Endothelial cell (in vitro differentiated cells): ENCODE results near the gene KRT4. TPM values are rescaled to one million over a fixed set of nuclear protein-coding genes. Genes with fewer than 3 reads are reported as not detected.

ENCODE experiments used
- DNase-seq: peaks from one replicate; pipeline ENCODE4 v3.0.0; 2021; ENCODE audit warnings: low spot score
- H3K27ac Mint-ChIP-seq: one replicate; pipeline ENCODE4 v1.8.0; 2021; ENCODE audit warnings: mixed read lengths, inconsistent platforms; ENCODE audit not compliant: unreplicated experiment
- H3K27me3 Mint-ChIP-seq: one replicate; pipeline ENCODE4 v1.8.0; 2021; ENCODE audit warnings: mild to moderate bottlenecking, moderate library complexity, mixed read lengths, inconsistent platforms; ENCODE audit not compliant: unreplicated experiment
- H3K36me3 Mint-ChIP-seq: one replicate; pipeline ENCODE4 v1.8.0; 2021; ENCODE audit warnings: mild to moderate bottlenecking, low read depth, mixed read lengths, inconsistent platforms; ENCODE audit not compliant: unreplicated experiment
- H3K4me1 Mint-ChIP-seq: one replicate; pipeline ENCODE4 v1.8.0; 2021; ENCODE audit warnings: mild to moderate bottlenecking, mixed read lengths, inconsistent platforms; ENCODE audit not compliant: unreplicated experiment
- H3K4me3 Mint-ChIP-seq: one replicate; pipeline ENCODE4 v1.8.0; 2021; ENCODE audit warnings: mild to moderate bottlenecking, mixed read lengths, inconsistent platforms; ENCODE audit not compliant: unreplicated experiment
- H3K9me3 Mint-ChIP-seq: one replicate; pipeline ENCODE4 v1.8.0; 2021; ENCODE audit warnings: mixed read lengths, inconsistent platforms; ENCODE audit not compliant: unreplicated experiment
- total RNA-seq: library from RNA; stranded (reverse); fragmentation: NEBNext Ultra II Directional; extraction: Animal tissue kit (Norgen Biotek cat#: 25700); gene quantifications from one replicate; pipeline ENCODE4 v1.2.1, GENCODE V29; 2021; ENCODE audit not compliant: unreplicated experiment
- TF ChIP-seq, protein P1 (sequence below): fragments of 200-600 bp; sonication (generic); IDR thresholded peaks from one replicate; pipeline ENCODE4 v1.5.0; 2021; ENCODE audit warnings: antibody characterized with exemption; ENCODE audit not compliant: unreplicated experiment

KRT4 gene
- total RNA-seq, 1 donor from 2014 or later = not detected

DNA sequence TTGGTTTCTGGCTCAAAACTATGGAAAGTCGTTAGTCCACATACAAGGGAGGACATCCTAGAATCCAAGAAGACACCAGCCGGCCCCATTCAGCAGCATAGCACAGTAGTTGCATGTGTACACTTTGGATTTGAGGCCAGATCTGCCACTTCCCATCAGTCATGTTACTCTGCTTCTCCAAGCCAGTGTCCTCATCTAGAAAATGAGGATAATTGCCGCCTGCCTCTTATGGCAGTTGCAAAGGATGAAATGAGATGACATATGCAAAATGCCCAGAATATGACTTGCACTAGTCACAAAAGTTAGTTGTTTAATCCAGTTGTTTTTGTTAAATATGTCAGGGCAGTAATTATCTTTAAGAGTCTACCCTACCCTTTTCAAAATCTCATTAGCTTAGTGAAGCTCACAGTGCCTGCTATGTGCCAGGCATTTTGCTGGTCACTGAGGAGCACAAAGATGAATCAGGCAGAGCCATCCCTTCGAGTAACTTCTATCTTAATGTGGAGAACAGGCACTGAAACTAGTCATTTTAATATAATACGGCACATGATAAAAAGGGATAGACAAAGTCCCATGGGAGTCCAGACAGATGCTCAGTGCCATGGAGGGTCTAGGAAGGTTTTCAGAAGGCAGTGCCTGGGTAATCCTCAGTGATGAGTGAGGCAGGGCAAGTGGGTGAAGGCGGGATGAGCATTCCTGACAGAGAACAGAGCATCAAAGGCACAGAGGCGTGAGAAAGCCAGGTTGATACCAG is 30.2 kb downstream of the KRT4 start:
- no peak for DNase-seq
- Mint-ChIP-seq H3K9me3 (no peaks in the 10 kb centered on the region), H3K4me1 (no peaks in the 10 kb centered on the region), H3K36me3 (no peaks in the 10 kb centered on the region), H3K27me3 (peaks cover 5% of the 10 kb centered on the region), H3K27ac (no peak overlapping the region), H3K4me3 (no peak overlapping the region)
- TF ChIP-seq, protein P1, sequence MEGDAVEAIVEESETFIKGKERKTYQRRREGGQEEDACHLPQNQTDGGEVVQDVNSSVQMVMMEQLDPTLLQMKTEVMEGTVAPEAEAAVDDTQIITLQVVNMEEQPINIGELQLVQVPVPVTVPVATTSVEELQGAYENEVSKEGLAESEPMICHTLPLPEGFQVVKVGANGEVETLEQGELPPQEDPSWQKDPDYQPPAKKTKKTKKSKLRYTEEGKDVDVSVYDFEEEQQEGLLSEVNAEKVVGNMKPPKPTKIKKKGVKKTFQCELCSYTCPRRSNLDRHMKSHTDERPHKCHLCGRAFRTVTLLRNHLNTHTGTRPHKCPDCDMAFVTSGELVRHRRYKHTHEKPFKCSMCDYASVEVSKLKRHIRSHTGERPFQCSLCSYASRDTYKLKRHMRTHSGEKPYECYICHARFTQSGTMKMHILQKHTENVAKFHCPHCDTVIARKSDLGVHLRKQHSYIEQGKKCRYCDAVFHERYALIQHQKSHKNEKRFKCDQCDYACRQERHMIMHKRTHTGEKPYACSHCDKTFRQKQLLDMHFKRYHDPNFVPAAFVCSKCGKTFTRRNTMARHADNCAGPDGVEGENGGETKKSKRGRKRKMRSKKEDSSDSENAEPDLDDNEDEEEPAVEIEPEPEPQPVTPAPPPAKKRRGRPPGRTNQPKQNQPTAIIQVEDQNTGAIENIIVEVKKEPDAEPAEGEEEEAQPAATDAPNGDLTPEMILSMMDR = no peak

DNA sequence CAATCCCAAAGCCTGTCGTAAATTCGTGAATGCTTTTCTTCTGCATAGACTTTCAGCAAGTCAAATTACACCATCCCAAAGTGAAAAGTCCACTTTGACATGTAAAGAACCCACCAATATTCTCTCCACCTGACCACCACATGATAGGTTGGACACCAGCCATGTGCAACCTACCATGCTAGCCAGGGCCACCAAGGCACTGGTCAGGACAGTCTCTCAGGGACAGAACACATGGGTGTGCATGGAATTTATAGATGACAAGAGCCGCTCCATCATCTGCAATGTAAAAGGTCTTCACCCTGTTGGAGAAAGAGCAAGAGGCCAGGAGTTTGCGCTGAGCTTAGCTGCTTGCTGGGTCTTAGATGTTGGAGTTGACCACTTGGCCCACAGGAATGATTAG is 31.4 kb downstream of the KRT4 start:
- no peak for DNase-seq
- H3K4me3 Mint-ChIP-seq = no peak overlapping the region
- H3K9me3 Mint-ChIP-seq = no peaks in the 10 kb centered on the region
- TF ChIP-seq, protein P1 = no peak
- no peaks in the 10 kb centered on the region for H3K4me1 Mint-ChIP-seq
- H3K36me3 Mint-ChIP-seq = no peaks in the 10 kb centered on the region
- H3K27me3 Mint-ChIP-seq = peaks cover 5% of the 10 kb centered on the region
- no peak overlapping the region for H3K27ac Mint-ChIP-seq

DNA sequence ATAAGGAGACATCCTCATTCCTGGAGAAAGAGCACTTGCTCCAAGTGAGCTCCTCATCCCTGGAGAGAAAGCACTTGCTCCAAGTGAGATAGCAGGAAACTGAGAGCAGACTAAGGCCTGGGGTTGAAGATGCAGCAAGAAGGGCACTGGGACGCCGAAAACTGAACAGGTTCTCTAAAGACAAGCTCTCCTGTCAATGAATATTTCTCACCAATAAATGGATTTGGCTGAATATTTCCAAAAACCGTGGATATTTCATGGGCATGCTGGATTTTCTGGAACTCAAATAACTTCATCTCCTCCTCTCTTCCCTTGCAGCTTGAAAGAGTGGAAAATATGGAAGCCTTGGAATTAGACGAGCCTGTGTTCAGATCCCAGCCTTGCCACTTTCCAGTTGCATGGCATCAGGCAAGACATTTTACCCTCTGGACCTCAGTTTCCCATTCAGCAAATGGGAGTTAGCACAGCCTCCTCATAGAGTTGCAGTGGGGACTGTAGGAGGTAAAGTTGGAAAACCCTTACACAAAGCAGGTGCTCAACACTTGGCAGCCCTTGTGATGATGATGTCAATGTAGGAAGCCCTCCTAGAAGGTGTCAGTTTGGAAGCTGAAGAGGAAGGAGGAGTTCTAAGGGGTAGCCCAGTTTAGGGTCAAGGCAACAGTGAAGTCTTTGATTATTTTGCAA is 32.4 kb downstream of the KRT4 start:
- H3K4me3 Mint-ChIP-seq = no peak overlapping the region

DNA sequence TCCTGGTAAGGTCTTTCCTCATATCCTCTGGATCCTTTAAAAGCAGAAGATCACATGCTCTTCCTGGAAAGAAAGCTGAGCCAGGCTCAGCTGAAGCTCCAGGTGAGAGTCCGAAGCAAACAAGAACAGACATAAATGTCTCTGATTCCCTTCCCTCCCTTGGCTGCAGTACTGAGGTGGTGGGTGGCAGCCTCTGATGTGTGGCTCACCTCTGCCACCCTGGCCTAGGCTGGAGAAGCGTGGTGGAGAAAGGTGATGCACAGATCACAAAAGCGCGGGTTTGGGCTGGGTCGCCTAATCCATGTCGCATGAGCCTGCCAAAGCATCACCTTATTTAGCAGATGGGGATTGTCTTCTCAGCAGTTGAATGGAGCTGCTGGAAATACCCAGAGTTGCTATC is 34.0 kb downstream of the KRT4 start:
- Mint-ChIP-seq H3K4me3 (no peak overlapping the region), H3K4me1 (no peaks in the 10 kb centered on the region), H3K27ac (no peak overlapping the region), H3K9me3 (no peaks in the 10 kb centered on the region), H3K36me3 (no peaks in the 10 kb centered on the region), H3K27me3 (peaks cover 3% of the 10 kb centered on the region)
- DNase-seq = no peak
- TF ChIP-seq, protein P1 = no peak

More for the DNA sequence above, 32.4 kb downstream of the KRT4 start:
- TF ChIP-seq, protein P1 = no peak
- H3K9me3 Mint-ChIP-seq = no peaks in the 10 kb centered on the region
- no peak for DNase-seq
- no peak overlapping the region for H3K27ac Mint-ChIP-seq
- peaks cover 5% of the 10 kb centered on the region for H3K27me3 Mint-ChIP-seq
- H3K4me1 Mint-ChIP-seq = no peaks in the 10 kb centered on the region
- no peaks in the 10 kb centered on the region for H3K36me3 Mint-ChIP-seq

DNA sequence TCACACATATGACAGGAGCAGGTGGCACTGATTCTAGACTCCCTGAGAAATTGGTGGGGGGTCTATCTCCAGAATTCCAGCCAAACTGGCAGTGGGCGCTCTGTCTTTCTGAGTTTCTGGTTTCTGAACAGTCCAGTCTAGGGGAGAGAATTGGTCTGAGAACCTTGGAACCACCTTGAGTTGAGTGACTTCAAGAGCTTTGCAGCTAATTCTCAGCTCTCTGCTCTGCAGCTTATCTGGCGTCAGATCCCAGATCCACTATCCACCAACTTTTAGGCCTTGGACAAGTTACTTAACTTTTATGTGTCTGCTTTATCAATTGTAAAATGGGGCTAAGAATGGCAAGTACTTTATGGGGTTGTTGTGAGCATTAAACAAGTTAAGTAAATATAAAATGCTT is 35.1 kb downstream of the KRT4 start:
- H3K27me3 Mint-ChIP-seq = peaks cover 3% of the 10 kb centered on the region
- no peak overlapping the region for H3K4me3 Mint-ChIP-seq
- no peak for DNase-seq
- no peak overlapping the region for H3K27ac Mint-ChIP-seq
- no peaks in the 10 kb centered on the region for H3K4me1 Mint-ChIP-seq
- no peaks in the 10 kb centered on the region for H3K9me3 Mint-ChIP-seq
- TF ChIP-seq, protein P1 = no peak
- no peaks in the 10 kb centered on the region for H3K36me3 Mint-ChIP-seq
